CD8-positive, alpha-beta memory T cell (primary cell): ENCODE results near the gene GCH1. TPM values are rescaled to one million over a fixed set of nuclear protein-coding genes. Genes with fewer than 3 reads are reported as not detected.

Experiments
- CTCF ChIA-PET: fragments of 350-600 bp; sonication (Branson Sonifier 250); formaldehyde crosslinking; loops from one replicate; lab custom pipeline; 2021; ENCODE audit warnings: antibody characterized with exemption; lab: Charles Lee
- POLR2A ChIA-PET: fragments of 350-600 bp; sonication (Branson Sonifier 250); formaldehyde crosslinking; loops from one replicate; lab custom pipeline; 2021; ENCODE audit warnings: antibody characterized with exemption; lab: Charles Lee
- DNase-seq, 5 donors: peaks; one replicate each; pipeline versions ENCODE4 v3.0.0 to v3.0.0-alpha.2; 2020 to 2022; ENCODE audit warnings: mixed read lengths in 1 of 5
- H3K27ac ChIP-seq: one replicate; pipeline ENCODE4 v1.7.0; 2013; ENCODE audit warnings: low read depth, mild to moderate bottlenecking, low read length, moderate library complexity
- H3K27me3 ChIP-seq: 2 replicates; pipeline ENCODE4 v1.7.0; 2013; ENCODE audit warnings: low read length, mild to moderate bottlenecking; ENCODE audit not compliant: insufficient read depth, poor library complexity, severe bottlenecking
- H3K36me3 ChIP-seq: 2 replicates; pipeline ENCODE4 v1.7.0; 2013; ENCODE audit warnings: mild to moderate bottlenecking, low read length, moderate library complexity; ENCODE audit not compliant: insufficient read depth
- H3K4me1 ChIP-seq: 2 replicates; pipeline ENCODE4 v1.7.0; 2013; ENCODE audit warnings: mild to moderate bottlenecking, low read length, moderate library complexity; ENCODE audit not compliant: insufficient read depth
- H3K4me3 ChIP-seq: 2 replicates; pipeline ENCODE4 v1.7.0; 2013; ENCODE audit warnings: mild to moderate bottlenecking, low read length
- H3K9me3 ChIP-seq: 2 replicates; pipeline ENCODE4 v1.7.0; 2013; ENCODE audit warnings: mild to moderate bottlenecking, low read length
- H3K27ac Mint-ChIP-seq, 8 donors: one replicate each; pipeline ENCODE4 v1.8.0; 2020 to 2021; ENCODE audit warnings: mixed read lengths in 8 of 8, mild to moderate bottlenecking in 6 of 8, inconsistent platforms in 3 of 8, moderate library complexity in 3 of 8
- H3K27me3 Mint-ChIP-seq, 2 donors: one replicate each; pipeline ENCODE4 v1.8.0; 2020 to 2021; ENCODE audit warnings: mixed read lengths in 2 of 2, mild to moderate bottlenecking in 1 of 2, moderate library complexity in 1 of 2
- H3K36me3 Mint-ChIP-seq, 3 donors: one replicate each; pipeline ENCODE4 v1.8.0; 2020 to 2021; ENCODE audit warnings: mixed read lengths in 3 of 3, inconsistent platforms in 1 of 3, mild to moderate bottlenecking in 1 of 3
- H3K4me1 Mint-ChIP-seq, 3 donors: one replicate each; pipeline ENCODE4 v1.8.0; 2020 to 2021; ENCODE audit warnings: mixed read lengths in 3 of 3, inconsistent platforms in 1 of 3, mild to moderate bottlenecking in 1 of 3
- H3K4me3 Mint-ChIP-seq, 7 donors: one replicate each; pipeline ENCODE4 v1.8.0; 2020 to 2021; ENCODE audit warnings: mixed read lengths in 7 of 7, mild to moderate bottlenecking in 6 of 7, moderate library complexity in 4 of 7, inconsistent platforms in 2 of 7
- H3K9me3 Mint-ChIP-seq, 5 donors: one replicate each; pipeline ENCODE4 v1.8.0; 2020 to 2022; ENCODE audit warnings: mixed read lengths in 5 of 5, mild to moderate bottlenecking in 3 of 5, moderate library complexity in 2 of 5, inconsistent platforms in 1 of 5
- polyA plus RNA-seq: library from polyadenylated mRNA; unstranded; fragments of 300-500 nt; fragmentation: Illumina TruSeq; gene quantifications from one replicate; pipeline ENCODE4 v1.2.3, GENCODE V29; 2021
- total RNA-seq, 2 experiments: library from RNA; stranded (reverse); gene quantifications; one replicate each; pipeline ENCODE4 v1.2.3, GENCODE V29; 2021

GCH1 gene
- total and polyA plus RNA-seq, 3 experiments from 2014 or later, result 26.4 to 35.3 (median 26.4) TPM

DNA sequence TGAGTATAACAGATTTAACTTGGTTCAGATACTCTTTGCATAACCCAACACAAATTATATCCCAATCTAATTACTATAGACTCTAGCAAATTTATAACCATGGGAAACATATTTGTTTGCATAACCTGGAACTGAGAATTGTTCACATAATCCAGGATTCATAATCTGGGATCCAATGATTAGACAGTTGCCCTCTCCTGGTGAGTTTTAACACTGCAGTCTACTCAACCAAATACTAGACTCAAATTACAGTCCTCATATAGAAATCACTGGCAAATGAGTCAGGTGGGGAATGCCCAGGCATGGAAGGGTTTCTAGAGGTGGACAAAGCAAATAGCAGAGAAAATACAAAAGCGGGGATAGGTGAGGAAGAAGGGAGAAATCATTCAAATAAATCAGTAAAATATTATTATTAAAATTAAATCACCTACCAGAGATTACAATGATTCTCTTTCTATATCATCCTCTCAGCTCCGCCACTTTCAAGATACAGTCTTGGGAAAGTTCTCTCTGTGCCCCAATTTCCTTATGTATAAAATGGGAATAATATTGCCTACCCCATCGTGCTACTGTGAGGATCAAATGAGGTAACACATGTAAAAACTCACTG is 9.4 kb downstream of the GCH1 start:
- Histone ChIP-seq H3K27me3 (no peaks in the 10 kb centered on the region), H3K4me1 (peaks cover 6% of the 10 kb centered on the region), H3K9me3 (no peaks in the 10 kb centered on the region), H3K36me3 (no peaks in the 10 kb centered on the region), H3K4me3 (no peak overlapping the region), H3K27ac (no peak overlapping the region)
- H3K36me3 Mint-ChIP-seq, result peaks cover 0 to 4% (median 3%) of the 10 kb centered on the region in 3 donors
- POLR2A ChIA-PET, result no interaction called here
- peak in 2 of 5 donors; percentile 14 to 25 for DNase-seq
- H3K4me1 Mint-ChIP-seq, result peaks cover 49 to 75% (median 70%) of the 10 kb centered on the region in 3 donors
- no peaks in the 10 kb centered on the region for H3K9me3 Mint-ChIP-seq
- H3K27ac Mint-ChIP-seq, result peak overlapping the region in 1 of 8 donors; percentile 6
- no peaks in the 10 kb centered on the region for H3K27me3 Mint-ChIP-seq
- no peak overlapping the region for H3K4me3 Mint-ChIP-seq
- CTCF ChIA-PET, result interaction anchor here (1.1 to 2.9 kb wide), 3 partner anchors 10 to 137 kb away, joined by 3 to 16 read pairs (median 3); partner anchors contain the start of gene GCH1

- Mint-ChIP-seq H3K27me3 (no peaks in the 10 kb centered on the region), H3K4me1 (peaks cover 52 to 77% (median 75%) of the 10 kb centered on the region in 3 donors), H3K4me3 (no peak overlapping the region), H3K36me3 (peaks cover 0 to 4% (median 0%) of the 10 kb centered on the region in 3 donors), H3K9me3 (no peaks in the 10 kb centered on the region), H3K27ac (peak overlapping the region in 1 of 8 donors; percentile 5)
- Histone ChIP-seq H3K36me3 (no peaks in the 10 kb centered on the region), H3K9me3 (no peaks in the 10 kb centered on the region), H3K4me1 (peaks cover 6% of the 10 kb centered on the region), H3K4me3 (no peak overlapping the region), H3K27me3 (no peaks in the 10 kb centered on the region), H3K27ac (no peak overlapping the region)
- no peak for DNase-seq
- ChIA-PET POLR2A (no interaction called here), CTCF (interaction anchor here (0.7 kb wide), 1 partner anchor 13 kb away, joined by 3 read pairs; no protein-coding TSS in a partner anchor)
Observed at GRCh38 chr14:54891471-54892245, 11.0 kb downstream of the GCH1 start.

DNA sequence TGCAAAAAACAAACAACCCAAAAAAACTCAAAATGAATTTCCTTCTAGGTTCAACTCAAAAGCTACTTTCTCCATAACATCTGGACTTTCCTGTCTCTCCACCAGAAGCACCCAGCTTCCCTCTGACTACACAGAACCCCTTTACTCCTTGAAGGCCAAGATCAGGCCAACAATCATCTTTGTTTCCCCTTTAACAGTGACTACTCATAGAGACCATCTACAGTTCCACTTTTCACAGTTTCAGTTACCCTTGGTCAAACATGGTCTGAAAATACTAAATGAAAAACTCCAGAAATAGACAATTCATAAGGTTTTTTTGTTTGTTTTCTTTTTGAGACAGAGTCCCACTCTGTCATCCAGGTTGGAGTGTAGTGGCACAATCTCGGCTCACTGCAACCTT is 11.8 kb downstream of the GCH1 start:
- H3K27ac ChIP-seq, result no peak overlapping the region
- CTCF ChIA-PET, result interaction anchor here (1.0 kb wide), 1 partner anchor 23 kb away, joined by 3 read pairs; no protein-coding TSS in a partner anchor

DNA sequence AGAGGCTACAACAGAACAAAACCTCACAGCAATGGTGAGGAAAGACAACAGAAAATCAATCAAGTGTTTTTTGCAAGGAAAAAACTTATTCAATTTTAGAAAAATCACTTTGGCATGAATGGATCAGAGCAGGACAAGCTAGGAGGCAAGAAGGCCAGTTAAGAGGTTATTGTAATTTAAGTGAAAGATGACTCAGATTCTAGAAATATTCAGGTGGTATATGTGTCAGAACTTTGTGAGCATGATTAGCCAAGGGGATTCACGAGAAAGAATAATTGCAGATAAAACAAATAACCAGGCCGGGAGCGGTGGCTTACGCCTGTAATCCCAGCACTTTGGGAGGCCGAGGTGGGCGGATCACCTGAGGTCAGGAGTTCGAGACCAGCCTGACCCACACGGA is 12.7 kb downstream of the GCH1 start:
- no peaks in the 10 kb centered on the region for H3K27me3 Mint-ChIP-seq
- no peak for DNase-seq
- H3K27ac ChIP-seq, result no peak overlapping the region
- H3K36me3 Mint-ChIP-seq, result peaks cover 0 to 1% (median under 1%) of the 10 kb centered on the region in 3 donors
- peaks cover 46 to 72% (median 66%) of the 10 kb centered on the region in 3 donors for H3K4me1 Mint-ChIP-seq
- ChIA-PET POLR2A (no interaction called here), CTCF (interaction anchor here (2.8 kb wide), 1 partner anchor 13 kb away, joined by 18 read pairs; the partner anchor contains the start of gene GCH1)
- peaks cover 6% of the 10 kb centered on the region for H3K4me1 ChIP-seq
- no peak overlapping the region for H3K4me3 ChIP-seq
- no peaks in the 10 kb centered on the region for H3K9me3 Mint-ChIP-seq
- peak overlapping the region in 1 of 7 donors; percentile 3 for H3K4me3 Mint-ChIP-seq
- H3K9me3 ChIP-seq, result no peaks in the 10 kb centered on the region
- no peaks in the 10 kb centered on the region for H3K27me3 ChIP-seq
- H3K36me3 ChIP-seq, result no peaks in the 10 kb centered on the region
- peak overlapping the region in 4 of 8 donors; percentile 0 to 86 (median 20) for H3K27ac Mint-ChIP-seq

More for the DNA sequence above, 11.8 kb downstream of the GCH1 start:
- H3K4me3 Mint-ChIP-seq, result no peak overlapping the region
- peak overlapping the region in 3 of 8 donors; percentile 27 to 50 (median 47) for H3K27ac Mint-ChIP-seq
- POLR2A ChIA-PET, result no interaction called here
- H3K4me1 Mint-ChIP-seq, result peaks cover 49 to 73% (median 70%) of the 10 kb centered on the region in 3 donors
- no peaks in the 10 kb centered on the region for H3K9me3 Mint-ChIP-seq
- no peak overlapping the region for H3K4me3 ChIP-seq
- no peaks in the 10 kb centered on the region for H3K9me3 ChIP-seq
- peaks cover 0 to 1% (median 0%) of the 10 kb centered on the region in 3 donors for H3K36me3 Mint-ChIP-seq
- no peaks in the 10 kb centered on the region for H3K36me3 ChIP-seq
- no peaks in the 10 kb centered on the region for H3K27me3 Mint-ChIP-seq
- no peaks in the 10 kb centered on the region for H3K27me3 ChIP-seq
- DNase-seq, result no peak
- peaks cover 6% of the 10 kb centered on the region for H3K4me1 ChIP-seq

- H3K27ac ChIP-seq, result no peak overlapping the region
- no peaks in the 10 kb centered on the region for H3K36me3 ChIP-seq
- no peaks in the 10 kb centered on the region for H3K9me3 ChIP-seq
- Mint-ChIP-seq H3K4me1 (peaks cover 38 to 63% (median 57%) of the 10 kb centered on the region in 3 donors), H3K27ac (peak overlapping the region; percentile 87 to 97 (median 96)), H3K9me3 (no peaks in the 10 kb centered on the region), H3K4me3 (peak overlapping the region in 6 of 7 donors; percentile 88 to 93 (median 90)), H3K36me3 (peaks cover 0 to 13% (median 2%) of the 10 kb centered on the region in 3 donors), H3K27me3 (no peaks in the 10 kb centered on the region)
- CTCF ChIA-PET, result interaction anchor here (0.7 to 3.5 kb wide), 4 partner anchors 16 to 62 kb away, joined by 3 to 21 read pairs (median 8); partner anchors contain the start of gene GCH1
- no peak for DNase-seq
- POLR2A ChIA-PET, result interaction anchor here (1.0 to 2.6 kb wide), 2 partner anchors 21 to 76 kb away, joined by 3 to 13 read pairs; partner anchors contain the start of gene GCH1
- no peak overlapping the region for H3K4me3 ChIP-seq
- H3K27me3 ChIP-seq, result no peaks in the 10 kb centered on the region
- H3K4me1 ChIP-seq, result peaks cover 25% of the 10 kb centered on the region
Observed at GRCh38 chr14:54882521-54882920, 20.1 kb downstream of the GCH1 start.

- H3K9me3 Mint-ChIP-seq, result no peaks in the 10 kb centered on the region
- Histone ChIP-seq H3K27me3 (no peaks in the 10 kb centered on the region), H3K4me3 (peak overlapping the region; percentile 48), H3K4me1 (peaks cover 25% of the 10 kb centered on the region), H3K27ac (peak overlapping the region; percentile 70), H3K9me3 (no peaks in the 10 kb centered on the region), H3K36me3 (no peaks in the 10 kb centered on the region)
- H3K36me3 Mint-ChIP-seq, result peaks cover 0 to 13% (median 2%) of the 10 kb centered on the region in 3 donors
- no peaks in the 10 kb centered on the region for H3K27me3 Mint-ChIP-seq
- peak overlapping the region; percentile 87 to 97 (median 96) for H3K27ac Mint-ChIP-seq
- ChIA-PET POLR2A (interaction anchor here (0.7 to 2.6 kb wide), 5 partner anchors 11 to 394 kb away, joined by 3 to 13 read pairs (median 3); partner anchors contain the start of gene GCH1), CTCF (interaction anchor here (1.1 to 3.5 kb wide), 7 partner anchors 12 to 108 kb away, joined by 3 to 21 read pairs (median 4); partner anchors contain the start of gene GCH1)
- peak overlapping the region; percentile 88 to 93 (median 89) for H3K4me3 Mint-ChIP-seq
- DNase-seq, result peak in 2 of 5 donors; percentile 26 to 45
- peaks cover 38 to 62% (median 58%) of the 10 kb centered on the region in 3 donors for H3K4me1 Mint-ChIP-seq
Observed at GRCh38 chr14:54881761-54882401, 20.7 kb downstream of the GCH1 start.

GRCh38 chr14:54881235-54881760 is 21.3 kb downstream of the GCH1 start:
- H3K4me3 ChIP-seq, result peak overlapping the region; percentile 48
- Mint-ChIP-seq H3K4me1 (peaks cover 38 to 62% (median 59%) of the 10 kb centered on the region in 3 donors), H3K36me3 (peaks cover 0 to 13% (median 2%) of the 10 kb centered on the region in 3 donors), H3K4me3 (peak overlapping the region; percentile 88 to 93 (median 89)), H3K9me3 (no peaks in the 10 kb centered on the region), H3K27me3 (no peaks in the 10 kb centered on the region), H3K27ac (peak overlapping the region; percentile 87 to 97 (median 96))
- H3K27ac ChIP-seq, result peak overlapping the region; percentile 70
- DNase-seq, result peak in 2 of 5 donors; percentile 34 to 60
- no peaks in the 10 kb centered on the region for H3K36me3 ChIP-seq
- peaks cover 25% of the 10 kb centered on the region for H3K4me1 ChIP-seq
- no peaks in the 10 kb centered on the region for H3K27me3 ChIP-seq
- ChIA-PET CTCF (interaction anchor here (0.9 to 3.5 kb wide), 8 partner anchors 12 to 107 kb away, joined by 3 to 21 read pairs (median 4); partner anchors contain the start of gene GCH1), POLR2A (interaction anchor here (0.7 to 2.6 kb wide), 5 partner anchors 10 to 393 kb away, joined by 3 to 13 read pairs (median 3); partner anchors contain the start of gene GCH1)
- no peaks in the 10 kb centered on the region for H3K9me3 ChIP-seq
